MM.1S (cell line): Measurements from ENCODE around the gene CTCFL.

ENCODE experiments used
- CTCF ChIP-seq: fragments of 300-600 bp; sonication (generic); IDR thresholded peaks from 2 replicates; pipeline ENCODE4 v1.5.1; 2016; ENCODE audit warnings: antibody characterized with exemption, low read length, mixed read lengths
- EZH2 ChIP-seq: fragments of 300-600 bp; sonication (generic); optimal IDR thresholded peaks from 2 replicates; pipeline ENCODE3; 2017; ENCODE audit warnings: low read depth, mild to moderate bottlenecking, antibody characterized with exemption, low read length, mixed read lengths
- EZH2phosphoT487 ChIP-seq: fragments of 300-600 bp; sonication (generic); IDR thresholded peaks from 2 replicates; pipeline ENCODE4 v1.6.1; 2018; ENCODE audit warnings: antibody characterized with exemption, low read length

- TF ChIP-seq EZH2phosphoT487 (no peak), CTCF (no peak), EZH2 (no peak)
These were observed 50.7 kb downstream of the CTCFL start for GRCh38 chr20:57474205-57474604.
